ENCODE results near the gene PRDX4.
"Not testable (repeated sequence)": the region's sequence is repeated elsewhere in the genome, so short reads cannot be mapped to it uniquely, and the experiment has no call there.

PRDX4 gene

DNA sequence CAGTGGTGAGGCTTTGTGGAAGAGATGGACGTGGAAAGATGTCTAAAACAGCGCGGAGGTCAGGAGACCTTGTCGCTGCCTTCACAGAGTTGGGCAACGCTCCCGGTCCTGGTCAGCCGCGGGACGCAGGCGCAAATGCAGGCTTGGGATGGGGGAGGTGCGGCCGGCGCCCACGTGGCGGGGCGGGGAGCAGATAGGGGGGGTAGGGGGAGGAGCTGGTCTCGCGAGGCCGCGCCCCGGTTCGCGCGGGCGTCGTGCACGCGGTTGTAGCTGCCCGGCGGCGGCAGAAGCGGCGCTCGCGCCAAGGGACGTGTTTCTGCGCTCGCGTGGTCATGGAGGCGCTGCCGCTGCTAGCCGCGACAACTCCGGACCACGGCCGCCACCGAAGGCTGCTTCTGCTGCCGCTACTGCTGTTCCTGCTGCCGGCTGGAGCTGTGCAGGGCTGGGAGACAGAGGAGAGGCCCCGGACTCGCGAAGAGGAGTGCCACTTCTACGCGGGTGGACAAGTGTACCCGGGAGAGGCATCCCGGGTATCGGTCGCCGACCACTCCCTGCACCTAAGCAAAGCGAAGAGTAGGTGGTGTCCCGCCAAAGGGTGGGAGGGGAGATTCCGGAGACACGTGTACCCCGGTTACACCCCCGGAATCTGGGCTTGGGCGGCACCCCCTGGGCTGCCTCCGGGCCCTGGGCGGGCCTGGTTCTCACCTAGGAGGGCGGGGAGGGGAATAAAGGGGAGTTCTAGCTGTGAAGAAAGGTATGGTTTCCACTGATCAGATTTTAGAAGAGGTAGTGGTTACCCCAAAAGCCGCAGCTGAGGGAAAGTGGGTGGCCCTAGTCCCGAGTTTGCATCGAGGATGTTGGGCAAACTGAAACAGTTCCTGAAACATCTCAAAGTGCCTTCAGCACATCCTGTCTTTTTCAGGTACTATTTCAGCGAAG is at the start of gene PRDX4:
Gene PRDX4 (plus strand): TSS at position 255 of the 939 bp plus-strand sequence. CDS start 78 bp downstream, at position 333.
- DNase-seq = peak; percentile 3 to 89 (median 77)

DNA sequence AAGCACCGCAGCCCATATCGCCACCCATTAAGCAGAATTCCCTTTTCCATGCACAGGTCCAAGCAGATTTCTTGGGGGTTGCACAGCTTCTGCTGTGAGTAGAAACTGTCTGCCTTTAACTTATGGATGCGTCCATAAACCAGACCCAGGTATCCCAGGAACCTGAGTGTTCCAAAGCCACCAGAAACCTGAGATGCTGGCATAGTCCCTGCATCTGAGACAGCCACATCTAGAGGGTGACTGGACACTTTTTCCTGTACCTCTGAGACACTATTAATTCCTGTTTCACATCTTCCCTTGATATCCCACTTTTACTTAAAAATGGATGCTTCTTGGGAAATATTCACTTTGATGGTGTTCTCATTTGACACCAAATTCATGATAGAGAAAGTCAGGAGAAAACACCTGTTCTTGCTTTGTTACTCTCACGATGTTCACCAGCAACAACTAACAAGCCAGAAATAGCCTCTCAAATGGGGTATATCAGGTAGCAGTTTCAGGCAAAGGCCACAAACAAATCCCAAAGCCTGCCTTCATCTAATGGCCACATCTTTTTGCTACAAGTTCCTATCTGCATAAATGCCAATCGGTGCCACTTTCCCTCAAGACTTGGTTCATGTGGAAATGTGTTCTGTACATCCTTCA is 45.5 kb upstream of the PRDX4 start:
- no peak for DNase-seq

DNA sequence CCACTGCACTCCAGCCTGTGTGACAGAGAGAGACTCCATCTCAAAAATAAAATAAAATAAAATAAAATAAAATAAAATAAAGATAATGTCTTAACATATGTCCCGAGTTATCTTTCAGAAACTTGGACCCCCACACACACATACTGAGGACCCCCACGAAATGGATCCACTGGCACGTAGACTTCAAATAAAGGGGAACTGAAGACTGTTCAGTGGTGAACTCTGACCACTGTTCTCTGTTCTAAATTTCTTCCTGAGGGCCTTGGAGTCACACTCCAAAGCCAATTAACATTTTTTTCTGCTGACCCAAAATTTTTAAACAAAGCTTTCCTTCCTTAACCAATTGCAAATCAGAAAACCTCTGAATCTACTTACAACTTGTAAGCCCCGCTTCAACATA is 43.5 kb upstream of the PRDX4 start:
- no peak for DNase-seq

- DNase-seq = no peak
Observed at GRCh38 chrX:23626651-23627050, 40.6 kb upstream of the PRDX4 start.

DNA sequence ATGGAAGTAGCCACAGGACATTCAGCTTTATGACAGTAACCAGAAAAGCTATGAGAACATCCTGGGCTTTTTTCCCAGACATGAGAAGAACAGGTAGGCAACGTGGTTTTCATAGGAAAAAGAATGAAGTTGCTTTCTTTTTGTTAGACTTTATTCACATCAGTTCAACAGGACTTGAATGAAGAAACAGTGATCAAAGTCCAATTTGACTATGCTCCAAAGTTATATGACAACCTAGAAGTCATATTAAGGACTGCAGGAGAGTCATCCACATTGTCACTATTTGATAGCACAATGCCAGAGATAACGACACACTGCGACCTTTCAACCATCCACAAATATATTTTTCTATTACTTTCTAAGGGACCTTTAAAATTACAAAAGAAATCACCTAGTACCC is 39.2 kb upstream of the PRDX4 start:
- DNase-seq = no peak

DNA sequence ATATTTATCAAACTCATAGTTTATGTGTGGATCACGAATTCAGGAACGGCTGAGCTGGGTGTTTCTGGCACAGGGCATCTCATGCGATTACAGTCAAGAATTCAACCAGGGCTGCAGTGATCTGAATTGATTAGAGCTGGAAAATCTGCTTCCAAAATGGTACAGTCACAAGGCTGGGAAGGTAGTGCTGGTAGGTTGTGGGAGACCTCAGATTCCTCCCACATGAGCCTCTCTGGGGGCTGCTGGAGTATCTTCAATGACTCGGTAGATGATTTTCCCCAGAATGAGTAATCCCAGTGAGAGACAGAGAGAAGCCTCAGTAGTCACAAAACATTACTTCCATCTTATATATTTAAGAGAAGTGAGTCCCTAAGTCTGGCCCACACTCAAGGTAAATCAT is 36.2 kb upstream of the PRDX4 start:
- peak in 1 of 58 donors; percentile 0 for DNase-seq

- DNase-seq = no peak
Observed at GRCh38 chrX:23633834-23634580, 33.3 kb upstream of the PRDX4 start.

- no peak for DNase-seq
Observed at GRCh38 chrX:23637187-23637586, 30.1 kb upstream of the PRDX4 start.

- no peak for DNase-seq
Observed at GRCh38 chrX:23643020-23643419, 24.3 kb upstream of the PRDX4 start.

GRCh38 chrX:23644744-23645143 is 22.5 kb upstream of the PRDX4 start:
- no peak for DNase-seq

DNA sequence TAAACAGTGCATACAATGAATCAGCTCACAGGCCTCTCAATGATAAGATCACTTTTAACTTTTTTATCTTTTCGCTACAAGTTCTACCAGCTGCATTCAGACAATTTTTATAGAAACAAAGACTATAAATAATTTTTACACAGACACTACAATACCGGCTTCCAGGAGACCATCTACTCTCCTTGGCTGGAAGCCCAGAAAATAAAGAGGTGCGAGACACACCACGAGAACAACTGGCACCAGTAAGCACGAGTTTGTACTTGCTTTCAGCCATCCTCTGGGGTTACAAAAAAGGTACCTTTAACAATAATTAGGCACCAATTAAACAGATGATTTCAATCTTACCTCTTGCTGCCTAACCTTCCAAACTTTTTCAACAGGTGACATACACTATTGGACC is 11.2 kb upstream of the PRDX4 start:
- no peak for DNase-seq

DNA sequence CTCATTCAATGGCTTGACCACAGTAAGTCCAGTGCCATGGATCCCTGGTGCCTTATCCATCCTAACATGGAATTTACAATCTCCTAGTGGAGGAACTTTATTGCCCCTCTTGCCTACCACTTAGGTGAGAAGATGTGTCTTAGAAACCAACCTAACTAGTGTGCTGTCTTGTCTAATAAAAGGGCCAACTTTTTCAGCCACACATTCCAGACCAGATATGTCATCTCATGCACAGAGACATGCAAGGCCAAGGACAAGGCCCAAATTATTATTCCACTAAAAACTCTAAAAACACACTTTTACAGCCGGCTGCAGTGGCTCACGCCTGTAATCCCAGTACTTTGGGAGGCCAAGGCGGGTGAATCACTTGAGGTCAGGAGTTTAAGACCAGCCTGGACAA is 10.6 kb upstream of the PRDX4 start:
- no peak for DNase-seq

- DNase-seq = no peak
Observed at GRCh38 chrX:23659339-23659738, 8.0 kb upstream of the PRDX4 start.

GRCh38 chrX:23660083-23660765 is 7.1 kb upstream of the PRDX4 start:
- not testable (repeated sequence) for DNase-seq

GRCh38 chrX:23660766-23661132 is 6.5 kb upstream of the PRDX4 start:
- no peak for DNase-seq

DNA sequence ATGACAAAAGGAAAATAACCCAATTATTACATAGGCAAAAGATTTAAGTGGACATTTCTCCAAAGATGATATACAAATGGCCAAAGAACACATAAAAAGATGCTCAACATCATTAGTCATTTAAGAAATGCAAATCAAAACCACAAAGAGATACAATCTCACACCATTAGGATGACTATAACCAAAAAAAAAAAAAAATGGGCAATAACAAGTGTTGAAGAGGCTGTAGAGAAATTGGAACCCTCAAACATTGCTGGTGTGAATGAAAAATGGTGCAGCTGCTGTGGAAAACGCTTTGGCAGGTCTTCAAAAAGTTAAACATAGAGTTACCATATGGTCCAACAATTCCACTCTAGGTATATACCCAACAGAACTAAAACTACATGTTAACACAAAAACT is 5.6 kb upstream of the PRDX4 start:
- no peak for DNase-seq

DNA sequence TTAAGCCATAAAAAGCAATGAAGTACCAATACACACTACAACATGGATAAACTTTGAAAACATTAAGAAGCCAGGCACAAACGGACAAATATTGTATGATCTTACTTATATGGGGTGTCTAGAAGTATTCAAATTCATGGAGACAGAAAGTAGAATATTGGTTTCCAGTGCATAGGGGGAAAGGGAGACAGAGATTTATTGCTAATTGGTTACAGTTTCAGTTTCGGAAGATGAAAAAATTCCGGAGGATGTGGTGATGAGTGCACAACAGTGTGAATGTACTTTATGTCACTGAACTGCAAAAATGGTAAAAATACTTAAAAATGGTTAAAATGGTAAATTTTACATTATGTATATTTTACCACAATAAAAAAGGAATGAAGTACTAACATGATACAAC is 5.1 kb upstream of the PRDX4 start:
- DNase-seq = no peak

GRCh38 chrX:23662853-23663252 is 4.4 kb upstream of the PRDX4 start:
- DNase-seq = no peak

- no peak for DNase-seq
Observed at GRCh38 chrX:23664496-23664895, 2.8 kb upstream of the PRDX4 start.

DNA sequence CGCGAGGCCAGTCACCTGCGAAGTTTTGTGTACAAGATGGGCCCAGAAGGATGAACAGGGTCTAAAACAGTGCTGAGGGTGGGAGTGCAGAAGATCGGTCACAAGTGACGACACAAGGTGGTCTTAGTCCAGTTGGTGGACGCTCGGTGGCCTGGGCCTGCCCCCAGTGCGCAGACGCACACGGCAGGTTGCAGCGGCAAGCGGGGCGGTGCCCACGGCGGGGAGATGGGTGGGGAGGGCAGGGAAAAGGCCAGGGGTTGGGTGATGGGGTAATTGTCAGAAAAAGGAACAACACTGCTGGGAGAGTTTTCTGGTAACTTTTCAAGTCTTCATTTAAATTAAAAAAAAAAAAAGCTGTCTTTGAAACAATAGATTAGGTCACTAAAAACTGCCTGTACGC is 1.0 kb upstream of the PRDX4 start:
- peak in 1 of 58 donors; percentile 0 for DNase-seq

DNA sequence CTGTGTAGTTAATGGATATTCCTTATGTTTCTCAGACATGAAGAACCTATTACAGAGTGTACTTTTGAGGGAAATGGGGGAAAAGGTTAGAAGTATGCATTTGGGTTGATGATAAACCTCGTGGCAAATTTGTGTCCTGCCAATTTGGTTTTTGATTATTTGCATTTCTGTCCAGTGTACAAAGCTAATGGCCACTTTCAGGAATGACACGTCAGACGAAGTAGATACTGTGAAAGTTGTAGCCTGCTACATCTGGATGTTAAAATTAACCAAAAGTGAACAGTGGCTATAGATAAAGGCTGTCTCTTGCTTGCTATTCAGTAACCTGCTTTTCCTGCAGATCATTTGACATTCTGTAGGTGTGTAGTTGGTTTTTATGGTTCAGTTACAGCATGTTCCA is 1.0 kb downstream of the PRDX4 start:
- DNase-seq = no peak

DNA sequence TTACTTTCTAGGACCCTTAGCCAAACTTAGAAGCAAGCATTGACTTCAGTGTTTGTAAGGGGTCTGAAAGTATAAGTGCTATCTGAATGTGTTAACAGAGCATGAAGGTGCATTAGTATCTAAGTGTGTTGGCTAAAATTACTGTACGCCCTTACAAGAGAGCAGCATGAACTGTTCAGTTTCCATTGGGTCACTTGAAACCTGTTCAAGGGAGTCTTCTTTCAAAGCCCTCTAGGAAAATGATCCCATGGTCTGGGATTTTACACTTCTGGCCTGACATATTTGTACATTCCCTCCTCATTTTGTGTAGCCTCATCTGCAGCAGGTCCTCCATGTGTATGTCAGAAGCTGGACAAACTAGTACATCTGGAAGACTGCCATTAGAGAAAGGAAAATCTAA is 3.2 kb downstream of the PRDX4 start:
- no peak for DNase-seq
